HL-60 (cell line): Measurements from ENCODE around the gene GOLPH3L.

ENCODE experiments used
- DNase-seq, 2 experiments: peaks; one replicate each; pipeline ENCODE4 v3.0.0-alpha.2; 2010 to 2020; ENCODE audit warnings: low read depth in 1 of 2, low spot score in 1 of 2
- H3K27ac ChIP-seq: fragments of 250-450 bp; sonication (Bioruptor Pico); replicated peaks from 2 replicates; pipeline ENCODE4 v1.5.1; 2020; ENCODE audit warnings: mild to moderate bottlenecking, moderate library complexity
- H3K27me3 ChIP-seq: fragments of 250-450 bp; sonication (Bioruptor Pico); 2 replicates; pipeline ENCODE4 v1.5.1; 2021; ENCODE audit warnings: mild to moderate bottlenecking, moderate library complexity; ENCODE audit not compliant: insufficient read depth, poor library complexity, severe bottlenecking
- H3K4me3 ChIP-seq: replicated peaks from 2 replicates; pipeline ENCODE4 v1.5.1; 2011; ENCODE audit warnings: mild to moderate bottlenecking, control low read depth, low read length; ENCODE audit not compliant: insufficient read depth
- GABPA ChIP-seq: IDR thresholded peaks from 2 replicates; pipeline ENCODE4 v1.6.1; 2012; ENCODE audit warnings: low read depth
- POLR2AphosphoS5 ChIP-seq: IDR thresholded peaks from 2 replicates; pipeline ENCODE4 v1.6.1; 2012; ENCODE audit warnings: low read depth
- SPI1 ChIP-seq: IDR thresholded peaks from 2 replicates; pipeline ENCODE4 v1.6.1; 2012; ENCODE audit warnings: low read depth, mild to moderate bottlenecking, borderline replicate concordance
- TF ChIP-seq, protein P1 (sequence below): IDR thresholded peaks from one replicate; pipeline ENCODE4 v1.5.1; 2011; ENCODE audit warnings: low read length, control low read depth, inconsistent platforms; ENCODE audit not compliant: insufficient read depth
- TF ChIP-seq, protein P2 (sequence below): IDR thresholded peaks from 2 replicates; pipeline ENCODE4 v1.6.1; 2012; ENCODE audit warnings: low read depth; ENCODE audit not compliant: insufficient replicate concordance

The GOLPH3L gene

DNA sequence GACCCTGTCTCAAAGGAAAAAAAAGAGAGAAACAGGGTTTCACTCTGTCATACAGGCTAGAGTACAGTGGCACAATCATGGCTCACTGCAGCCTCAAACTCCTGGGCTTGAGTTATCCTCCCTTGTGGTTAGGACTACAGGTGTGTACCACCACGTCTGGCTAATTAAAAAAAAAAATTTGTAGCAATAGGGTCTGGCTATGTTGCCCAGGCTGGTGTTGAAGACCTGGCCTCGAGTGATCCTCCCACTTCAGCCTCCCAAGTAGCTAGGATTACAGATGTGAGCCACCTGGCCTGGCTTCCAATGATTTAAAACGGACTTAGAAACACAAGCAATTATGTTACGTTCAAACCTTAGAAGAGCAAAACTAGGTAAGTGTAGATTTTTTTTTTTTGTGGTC lies 22.1 kb downstream of the GOLPH3L start:
- DNase-seq: no peak
- H3K27me3 ChIP-seq: no peaks in the 10 kb centered on the region
- H3K4me3 ChIP-seq: no peak overlapping the region
- TF ChIP-seq GABPA (no peak), SPI1 (no peak)
- TF ChIP-seq, protein P1, sequence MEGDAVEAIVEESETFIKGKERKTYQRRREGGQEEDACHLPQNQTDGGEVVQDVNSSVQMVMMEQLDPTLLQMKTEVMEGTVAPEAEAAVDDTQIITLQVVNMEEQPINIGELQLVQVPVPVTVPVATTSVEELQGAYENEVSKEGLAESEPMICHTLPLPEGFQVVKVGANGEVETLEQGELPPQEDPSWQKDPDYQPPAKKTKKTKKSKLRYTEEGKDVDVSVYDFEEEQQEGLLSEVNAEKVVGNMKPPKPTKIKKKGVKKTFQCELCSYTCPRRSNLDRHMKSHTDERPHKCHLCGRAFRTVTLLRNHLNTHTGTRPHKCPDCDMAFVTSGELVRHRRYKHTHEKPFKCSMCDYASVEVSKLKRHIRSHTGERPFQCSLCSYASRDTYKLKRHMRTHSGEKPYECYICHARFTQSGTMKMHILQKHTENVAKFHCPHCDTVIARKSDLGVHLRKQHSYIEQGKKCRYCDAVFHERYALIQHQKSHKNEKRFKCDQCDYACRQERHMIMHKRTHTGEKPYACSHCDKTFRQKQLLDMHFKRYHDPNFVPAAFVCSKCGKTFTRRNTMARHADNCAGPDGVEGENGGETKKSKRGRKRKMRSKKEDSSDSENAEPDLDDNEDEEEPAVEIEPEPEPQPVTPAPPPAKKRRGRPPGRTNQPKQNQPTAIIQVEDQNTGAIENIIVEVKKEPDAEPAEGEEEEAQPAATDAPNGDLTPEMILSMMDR: no peak
- TF ChIP-seq, protein P2, sequence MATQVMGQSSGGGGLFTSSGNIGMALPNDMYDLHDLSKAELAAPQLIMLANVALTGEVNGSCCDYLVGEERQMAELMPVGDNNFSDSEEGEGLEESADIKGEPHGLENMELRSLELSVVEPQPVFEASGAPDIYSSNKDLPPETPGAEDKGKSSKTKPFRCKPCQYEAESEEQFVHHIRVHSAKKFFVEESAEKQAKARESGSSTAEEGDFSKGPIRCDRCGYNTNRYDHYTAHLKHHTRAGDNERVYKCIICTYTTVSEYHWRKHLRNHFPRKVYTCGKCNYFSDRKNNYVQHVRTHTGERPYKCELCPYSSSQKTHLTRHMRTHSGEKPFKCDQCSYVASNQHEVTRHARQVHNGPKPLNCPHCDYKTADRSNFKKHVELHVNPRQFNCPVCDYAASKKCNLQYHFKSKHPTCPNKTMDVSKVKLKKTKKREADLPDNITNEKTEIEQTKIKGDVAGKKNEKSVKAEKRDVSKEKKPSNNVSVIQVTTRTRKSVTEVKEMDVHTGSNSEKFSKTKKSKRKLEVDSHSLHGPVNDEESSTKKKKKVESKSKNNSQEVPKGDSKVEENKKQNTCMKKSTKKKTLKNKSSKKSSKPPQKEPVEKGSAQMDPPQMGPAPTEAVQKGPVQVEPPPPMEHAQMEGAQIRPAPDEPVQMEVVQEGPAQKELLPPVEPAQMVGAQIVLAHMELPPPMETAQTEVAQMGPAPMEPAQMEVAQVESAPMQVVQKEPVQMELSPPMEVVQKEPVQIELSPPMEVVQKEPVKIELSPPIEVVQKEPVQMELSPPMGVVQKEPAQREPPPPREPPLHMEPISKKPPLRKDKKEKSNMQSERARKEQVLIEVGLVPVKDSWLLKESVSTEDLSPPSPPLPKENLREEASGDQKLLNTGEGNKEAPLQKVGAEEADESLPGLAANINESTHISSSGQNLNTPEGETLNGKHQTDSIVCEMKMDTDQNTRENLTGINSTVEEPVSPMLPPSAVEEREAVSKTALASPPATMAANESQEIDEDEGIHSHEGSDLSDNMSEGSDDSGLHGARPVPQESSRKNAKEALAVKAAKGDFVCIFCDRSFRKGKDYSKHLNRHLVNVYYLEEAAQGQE: no peak
- H3K27ac ChIP-seq: no peak overlapping the region

DNA sequence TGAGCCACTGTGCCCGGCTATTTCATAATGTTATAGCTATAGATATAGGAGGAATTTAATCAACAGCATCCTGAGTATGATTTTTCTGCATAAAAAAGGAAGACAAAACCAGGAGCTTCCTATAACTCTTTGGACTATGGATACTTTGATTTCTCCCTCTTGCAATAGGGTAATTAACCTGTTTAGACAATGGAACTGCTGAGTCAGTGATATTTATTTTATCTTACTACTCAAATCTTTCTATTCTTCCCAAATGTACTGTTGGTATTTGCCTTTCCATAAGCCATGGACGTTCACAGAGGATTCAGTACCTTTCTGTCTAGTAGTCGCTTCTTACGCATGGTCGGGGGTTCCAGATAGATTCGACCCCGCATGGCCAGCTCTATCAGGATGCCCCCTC lies 33.6 kb downstream of the GOLPH3L start:
- no peak for DNase-seq
- Histone ChIP-seq H3K27me3 (no peaks in the 10 kb centered on the region), H3K4me3 (no peak overlapping the region), H3K27ac (no peak overlapping the region)
- no peak for TF ChIP-seq SPI1
- TF ChIP-seq POLR2AphosphoS5: no peak
- TF ChIP-seq GABPA: no peak
- TF ChIP-seq, protein P2: no peak
- TF ChIP-seq, protein P1: no peak

DNA sequence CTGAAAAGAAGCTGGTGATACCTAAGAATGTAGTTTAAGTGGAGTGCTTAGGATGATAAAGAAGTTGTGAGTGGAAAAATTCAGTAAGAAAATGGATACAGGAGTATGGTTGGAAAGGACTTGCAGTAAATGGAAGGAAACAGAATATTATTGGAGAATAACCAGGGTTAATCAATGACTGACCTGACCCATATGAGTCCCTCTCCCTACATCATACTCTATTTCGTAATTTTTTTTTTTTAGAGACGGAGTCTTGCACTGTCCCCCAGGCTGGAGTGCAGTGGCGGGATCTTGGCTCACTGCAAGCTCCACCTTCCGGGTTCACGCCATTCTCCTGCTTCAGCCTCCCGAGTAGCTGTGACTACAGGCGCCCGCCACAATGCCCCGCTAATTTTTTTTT lies 34.1 kb downstream of the GOLPH3L start:
- TF ChIP-seq, protein P1: no peak
- TF ChIP-seq POLR2AphosphoS5 (no peak), GABPA (no peak), SPI1 (no peak)
- TF ChIP-seq, protein P2: no peak
- no peak for DNase-seq
- Histone ChIP-seq H3K27ac (no peak overlapping the region), H3K4me3 (no peak overlapping the region), H3K27me3 (no peaks in the 10 kb centered on the region)
